ENCODE data around the gene HSD17B14.
"Not testable (repeated sequence)": the region's sequence is repeated elsewhere in the genome, so short reads cannot be mapped to it uniquely, and the experiment has no call there.

HSD17B14 gene

GRCh38 chr19:48868114-48868886, 32.0 kb upstream of the HSD17B14 start, which contains the start of gene PLEKHA4:
Gene PLEKHA4 (minus strand): TSS chr19:48868617. CDS start chr19:48867620, 997 bp downstream.
- peak in 7 of 42 donors; percentile 5 to 65 (median 28) for DNase-seq
- intact Hi-C loops (cut with DNase I), result no loop called here

- intact Hi-C loops (cut with DNase I), result no loop called here
- DNase-seq, result no peak
Measured at GRCh38 chr19:48867746-48868113, 31.4 kb upstream of the HSD17B14 start.

- intact Hi-C loops (cut with DNase I), result no loop called here
Measured at GRCh38 chr19:48867123-48867745, 30.9 kb upstream of the HSD17B14 start.

DNA sequence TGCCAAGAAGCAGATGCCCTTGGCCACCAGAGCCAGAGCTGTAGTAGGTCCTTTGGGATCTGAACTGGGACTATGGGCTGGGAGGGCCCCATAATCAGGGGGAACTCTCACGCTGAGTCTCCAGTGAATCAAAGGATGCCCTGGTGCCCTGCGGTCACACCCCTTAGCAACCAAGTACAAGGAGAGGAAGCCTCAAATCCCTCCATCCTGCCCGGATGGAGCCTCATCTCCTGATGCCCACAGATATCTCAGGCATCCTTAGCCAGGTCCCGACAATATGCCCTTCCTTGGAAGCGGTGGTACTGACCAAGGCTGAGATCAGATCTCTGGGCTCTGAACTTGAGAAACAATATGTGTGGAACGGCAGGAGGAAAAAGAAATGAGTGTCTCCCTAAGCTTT, 30.4 kb upstream of the HSD17B14 start:
- intact Hi-C loops (cut with DNase I), result no loop called here
- DNase-seq, result no peak

More at GRCh38 chr19:48867123-48867745, 30.9 kb upstream of the HSD17B14 start:
- DNase-seq, result no peak

DNA sequence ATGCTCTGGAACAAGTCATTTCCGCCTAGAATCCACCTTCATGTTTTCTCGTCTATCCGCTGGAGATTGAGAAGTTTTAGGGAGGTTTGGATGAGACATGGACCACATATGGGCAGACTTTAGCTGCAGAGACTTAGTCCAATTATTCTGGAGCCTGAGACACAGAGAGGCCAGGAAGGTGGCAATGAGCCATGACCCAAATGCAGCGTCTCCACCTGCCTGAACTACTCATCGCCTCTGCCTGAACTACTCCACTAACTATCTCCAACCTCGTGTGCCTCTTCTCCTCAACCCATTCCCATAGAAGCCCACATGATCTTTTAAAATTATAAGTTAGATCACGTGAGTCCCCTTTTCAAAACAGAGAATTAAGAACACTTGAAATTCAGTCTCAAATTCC, 26.5 kb upstream of the HSD17B14 start:
- intact Hi-C loops (cut with DNase I), result no loop called here
- no peak for DNase-seq

DNA sequence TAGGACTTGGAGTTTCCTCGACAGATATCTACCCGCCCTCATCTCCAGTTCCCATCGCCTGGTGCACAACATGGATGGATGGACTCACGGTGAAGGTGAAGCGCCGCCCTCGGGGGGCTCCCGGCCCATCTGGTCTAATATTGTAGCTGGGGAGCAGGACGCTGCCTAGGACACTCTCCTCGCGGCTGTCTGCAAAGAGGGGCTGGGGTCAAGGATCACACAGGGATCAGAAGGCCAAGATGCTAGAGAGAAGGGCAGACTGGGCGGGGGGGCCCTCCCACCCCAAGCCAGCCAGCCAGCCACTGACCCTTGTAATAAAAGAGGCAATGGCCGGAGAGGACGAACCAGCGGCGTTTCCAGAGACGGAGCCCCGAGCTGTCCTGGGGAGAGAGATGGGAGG, 25.0 kb upstream of the HSD17B14 start:
- intact Hi-C loops (cut with DNase I), result no loop called here
- no peak for DNase-seq

DNA sequence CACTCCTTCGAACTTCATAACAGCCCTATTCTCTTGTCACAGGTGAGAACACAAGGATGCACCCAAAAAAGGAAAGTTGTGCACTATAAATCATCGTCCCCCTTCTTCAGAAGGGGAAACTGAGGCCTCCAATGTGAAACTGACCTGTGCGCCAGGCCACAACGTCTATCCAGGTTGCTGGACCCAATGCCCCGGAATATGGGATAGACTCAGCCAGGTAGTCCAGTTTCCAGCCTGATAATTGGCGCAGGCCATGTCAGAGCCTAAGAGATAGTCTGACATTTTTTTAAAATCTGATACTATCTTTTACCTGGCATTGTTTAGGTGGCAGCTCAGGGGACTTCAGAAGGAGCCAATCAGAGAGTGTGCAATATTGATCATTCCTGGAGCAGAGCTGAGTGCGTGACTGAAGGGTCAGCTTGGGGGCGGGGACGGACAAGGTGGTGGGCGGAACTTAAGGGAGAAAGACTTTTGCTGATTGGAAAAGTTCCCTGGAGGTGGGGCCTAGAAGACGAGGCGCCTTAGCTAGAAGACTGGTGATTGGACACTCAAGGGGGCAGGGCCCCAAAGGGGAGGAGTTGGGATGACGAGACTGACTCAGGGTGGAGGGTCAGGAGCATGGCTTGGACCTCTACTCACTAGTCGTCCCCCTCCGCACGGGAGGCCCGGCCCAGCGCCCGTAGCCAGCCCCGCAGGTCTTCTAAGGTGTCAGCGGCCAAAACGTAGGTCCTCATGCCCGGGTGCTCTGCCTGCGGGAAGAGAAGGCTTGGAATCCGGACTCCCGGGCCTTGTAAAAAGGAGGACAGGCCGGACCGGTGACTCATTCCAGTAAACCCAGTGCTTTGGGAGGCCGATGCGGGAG, 23.7 kb upstream of the HSD17B14 start:
- peak in 4 of 42 donors; percentile 23 to 51 (median 36) for DNase-seq
- intact Hi-C loops (cut with DNase I), result no loop called here

- intact Hi-C loops (cut with DNase I), result no loop called here
- DNase-seq, result peak in 12 of 42 donors; percentile 26 to 61 (median 43)
Measured at GRCh38 chr19:48858984-48859710, 22.9 kb upstream of the HSD17B14 start.

- DNase-seq, result no peak
- intact Hi-C loops (cut with DNase I), result no loop called here
Measured at GRCh38 chr19:48856921-48857320, 20.6 kb upstream of the HSD17B14 start.

DNA sequence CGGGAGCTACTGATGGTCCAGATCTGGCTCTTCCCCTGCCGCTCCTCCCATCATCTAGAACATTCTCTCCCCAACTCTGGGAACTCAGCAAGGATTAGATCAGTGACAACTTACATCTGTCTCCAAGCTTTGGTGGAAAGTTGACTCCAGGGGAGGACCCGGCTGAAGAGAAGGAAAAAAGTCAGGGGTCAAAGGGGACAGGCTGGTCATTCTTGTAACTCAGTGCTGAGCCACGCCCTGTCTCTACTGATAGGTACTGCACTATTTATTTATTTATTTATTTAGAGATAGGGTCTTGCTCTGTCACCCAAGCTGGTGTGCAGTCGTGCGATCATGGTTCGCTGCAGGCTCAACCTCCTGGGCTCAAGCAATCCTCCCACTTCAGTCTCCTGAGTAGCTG, 17.8 kb upstream of the HSD17B14 start:
- DNase-seq, result no peak
- intact Hi-C loops (cut with DNase I), result no loop called here

DNA sequence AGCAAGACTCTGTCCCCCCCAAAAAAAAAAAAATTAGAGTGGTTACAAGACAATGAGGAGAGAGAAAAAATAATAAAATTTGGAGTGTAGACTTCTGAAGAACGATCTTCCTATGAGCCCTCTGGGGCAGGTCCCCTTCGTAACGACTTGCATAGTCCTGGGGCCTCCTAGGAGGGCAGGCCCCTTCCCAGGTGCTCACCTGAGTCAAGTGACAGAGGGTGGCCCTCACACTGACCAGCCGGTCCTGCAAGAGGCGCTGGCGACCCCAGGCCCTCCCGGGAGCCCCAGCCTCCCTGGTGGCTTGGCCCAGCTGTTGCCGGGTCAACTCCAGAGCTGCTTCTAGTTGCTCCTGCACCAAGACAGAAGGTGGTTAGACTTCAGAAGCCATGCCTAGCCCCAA, 17.2 kb upstream of the HSD17B14 start:
- intact Hi-C loops (cut with DNase I), result no loop called here
- no peak for DNase-seq

DNA sequence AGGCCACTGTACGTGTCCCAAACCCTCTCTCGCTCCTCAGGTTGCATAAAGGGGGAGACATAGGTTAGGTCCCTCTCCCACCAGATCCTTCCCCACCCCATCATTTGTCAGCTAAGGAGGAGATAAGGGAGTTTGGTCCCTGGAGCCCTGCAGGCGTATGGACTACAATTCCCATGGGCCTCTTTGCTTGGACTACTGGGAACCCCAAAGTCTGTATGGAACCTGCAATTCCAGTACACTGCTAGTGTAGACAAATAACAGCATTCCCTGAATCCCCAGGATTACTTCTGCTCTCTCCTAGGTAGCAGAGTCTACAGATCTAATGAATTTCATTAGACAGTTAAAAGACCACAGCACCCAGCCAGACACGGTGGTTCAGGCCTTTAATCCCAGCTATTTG, 16.0 kb upstream of the HSD17B14 start:
- intact Hi-C loops (cut with DNase I), result no loop called here
- DNase-seq, result no peak

DNA sequence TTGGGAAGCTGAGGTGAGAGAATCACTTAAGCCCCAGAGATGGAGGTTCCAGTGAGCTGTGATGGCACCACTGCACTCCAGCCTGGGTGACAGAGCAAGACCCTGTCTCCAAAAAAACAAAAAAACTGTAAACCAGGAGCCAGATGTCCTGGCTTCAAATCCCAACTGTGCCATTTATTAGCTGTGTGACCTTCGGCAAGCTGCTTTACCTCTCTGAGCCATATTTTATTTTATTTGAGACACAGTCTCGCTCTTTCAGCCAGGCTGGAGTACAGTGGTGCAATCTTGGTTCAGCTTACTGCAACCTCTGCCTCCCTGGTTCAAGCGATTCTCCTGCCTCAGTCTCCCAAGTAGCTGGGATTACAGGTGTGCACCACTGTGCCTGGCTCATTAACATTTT, 10.4 kb upstream of the HSD17B14 start:
- intact Hi-C loops (cut with DNase I); DNase-seq: not testable (repeated sequence)

DNA sequence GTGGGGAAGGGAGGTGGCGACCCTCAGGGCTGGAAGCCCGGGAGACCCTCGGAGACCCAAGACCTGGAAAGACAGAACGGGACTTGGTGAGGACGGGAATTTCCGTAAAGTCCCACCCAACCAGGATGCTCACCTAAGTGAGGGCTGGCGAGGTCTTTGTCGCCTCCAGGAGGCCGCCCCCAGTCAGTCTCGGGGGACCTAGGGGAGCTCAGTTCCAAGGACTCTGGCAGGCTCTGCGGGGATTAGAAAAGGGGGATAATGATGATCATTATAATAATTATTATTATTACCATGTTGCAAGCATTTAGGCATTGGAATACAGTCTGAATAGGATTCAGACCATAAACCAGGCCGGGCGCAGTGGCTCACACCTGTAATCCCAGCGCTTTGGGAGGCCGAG, 9.1 kb upstream of the HSD17B14 start:
- intact Hi-C loops (cut with DNase I), result no loop called here
- DNase-seq, result no peak

- DNase-seq, result no peak
- intact Hi-C loops (cut with DNase I), result no loop called here
Measured at GRCh38 chr19:48844472-48844871, 8.2 kb upstream of the HSD17B14 start.

- intact Hi-C loops (cut with DNase I), result no loop called here
- DNase-seq, result peak in 35 of 42 donors; percentile 12 to 84 (median 49)
Measured at GRCh38 chr19:48842789-48843162, 6.5 kb upstream of the HSD17B14 start.

DNA sequence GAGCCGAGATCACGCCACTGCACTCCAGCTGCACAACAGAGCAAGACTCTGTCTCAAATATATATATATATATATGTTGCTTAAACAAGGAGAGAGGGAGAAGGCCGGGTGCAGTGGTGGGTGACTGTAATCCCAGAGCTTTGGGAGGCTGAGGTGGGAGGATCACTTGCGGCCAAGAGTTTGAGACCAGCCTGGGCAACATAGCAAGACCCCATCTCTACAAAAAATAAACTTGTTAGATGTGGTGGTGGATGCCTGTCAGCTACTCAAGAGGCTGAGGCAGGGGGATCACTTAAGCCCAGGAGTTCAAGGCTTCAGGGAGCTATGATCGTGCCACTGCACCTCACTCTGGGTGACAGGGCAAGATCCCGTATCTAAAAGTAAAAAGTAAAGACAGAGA, 5.3 kb upstream of the HSD17B14 start:
- intact Hi-C loops (cut with DNase I), result no loop called here
- DNase-seq, result no peak

DNA sequence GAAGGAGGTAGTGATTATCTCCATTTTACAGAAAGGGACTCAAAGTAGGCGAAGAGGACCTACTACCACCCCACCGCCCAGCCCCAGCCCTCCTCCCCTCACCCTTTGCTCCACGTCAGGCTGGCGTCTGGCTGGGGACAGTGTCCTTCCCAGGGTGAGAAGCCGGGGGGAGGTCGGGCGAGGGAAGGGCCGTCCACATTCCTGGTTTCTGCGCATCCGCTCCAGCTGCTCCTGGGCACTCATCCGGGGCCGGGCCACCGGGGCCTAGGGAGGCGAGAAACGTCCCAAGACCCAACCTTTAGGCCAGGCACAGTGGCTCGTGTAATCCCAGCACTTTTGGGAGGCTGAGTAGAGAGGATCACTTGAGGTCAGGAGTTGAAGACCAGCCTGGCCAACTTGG, 4.8 kb upstream of the HSD17B14 start:
- intact Hi-C loops (cut with DNase I), result no loop called here
- no peak for DNase-seq

GRCh38 chr19:48837687-48838086, 1.4 kb upstream of the HSD17B14 start:
- intact Hi-C loops (cut with DNase I), result loop anchor here (10.0 kb wide), 1 partner anchor 193 kb away; the partner anchor contains the start of gene CA11
- DNase-seq, result peak in 1 of 42 donors; percentile 18
